22Rv1 (cell line): ENCODE results near the gene NOX3.

ENCODE experiments used
- ZFX ChIP-seq: fragments of 450-650 bp; IDR thresholded peaks from 2 replicates; pipeline ENCODE4 v1.6.1; 2017; ENCODE audit warnings: antibody characterized with exemption, borderline replicate concordance
- TF ChIP-seq, protein P1 (sequence below): fragments of 450-650 bp; IDR thresholded peaks from 2 replicates; pipeline ENCODE4 v1.5.1; 2017; ENCODE audit warnings: mild to moderate bottlenecking

DNA sequence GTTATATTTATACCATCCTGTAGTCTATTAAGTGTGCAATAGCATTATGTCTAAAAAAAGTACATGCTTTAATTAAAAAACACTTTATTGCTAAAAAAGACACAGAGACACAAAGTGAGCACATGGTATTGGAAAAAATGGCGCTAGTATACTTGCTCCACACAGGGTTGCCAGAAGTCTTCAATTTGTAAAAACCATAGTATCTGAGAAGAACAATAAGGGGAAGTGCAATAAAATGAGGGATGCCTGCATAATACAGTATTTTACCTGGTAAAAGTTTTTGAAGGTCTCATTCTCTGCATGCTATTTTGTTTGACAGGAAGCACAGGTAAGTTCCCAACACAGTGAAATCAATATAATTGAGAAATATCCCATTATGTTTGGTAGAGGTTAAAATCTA is 1.6 kb downstream of the NOX3 start:
- TF ChIP-seq, protein P1, sequence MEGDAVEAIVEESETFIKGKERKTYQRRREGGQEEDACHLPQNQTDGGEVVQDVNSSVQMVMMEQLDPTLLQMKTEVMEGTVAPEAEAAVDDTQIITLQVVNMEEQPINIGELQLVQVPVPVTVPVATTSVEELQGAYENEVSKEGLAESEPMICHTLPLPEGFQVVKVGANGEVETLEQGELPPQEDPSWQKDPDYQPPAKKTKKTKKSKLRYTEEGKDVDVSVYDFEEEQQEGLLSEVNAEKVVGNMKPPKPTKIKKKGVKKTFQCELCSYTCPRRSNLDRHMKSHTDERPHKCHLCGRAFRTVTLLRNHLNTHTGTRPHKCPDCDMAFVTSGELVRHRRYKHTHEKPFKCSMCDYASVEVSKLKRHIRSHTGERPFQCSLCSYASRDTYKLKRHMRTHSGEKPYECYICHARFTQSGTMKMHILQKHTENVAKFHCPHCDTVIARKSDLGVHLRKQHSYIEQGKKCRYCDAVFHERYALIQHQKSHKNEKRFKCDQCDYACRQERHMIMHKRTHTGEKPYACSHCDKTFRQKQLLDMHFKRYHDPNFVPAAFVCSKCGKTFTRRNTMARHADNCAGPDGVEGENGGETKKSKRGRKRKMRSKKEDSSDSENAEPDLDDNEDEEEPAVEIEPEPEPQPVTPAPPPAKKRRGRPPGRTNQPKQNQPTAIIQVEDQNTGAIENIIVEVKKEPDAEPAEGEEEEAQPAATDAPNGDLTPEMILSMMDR = no peak
- no peak for TF ChIP-seq ZFX
